ENCODE measurements around the gene EP400.

EP400 gene

GRCh38 chr12:131990066-131990979 is 40.6 kb downstream of the EP400 start:
- DNase-seq: no peak

- DNase-seq: no peak
Measured at GRCh38 chr12:131990980-131991305, 41.2 kb downstream of the EP400 start.

GRCh38 chr12:131991816-131992430 is 42.2 kb downstream of the EP400 start:
- no peak for DNase-seq

GRCh38 chr12:131994589-131994988 is 44.8 kb downstream of the EP400 start:
- no peak for DNase-seq

- no peak for DNase-seq
Measured at GRCh38 chr12:132000286-132000872, 50.6 kb downstream of the EP400 start.

- DNase-seq: no peak
Measured at GRCh38 chr12:132003846-132004245, 54.1 kb downstream of the EP400 start.

- DNase-seq: no peak
Measured at GRCh38 chr12:132004946-132005345, 55.2 kb downstream of the EP400 start.

- DNase-seq: no peak
Measured at GRCh38 chr12:132006056-132006680, 56.4 kb downstream of the EP400 start.

- DNase-seq: no peak
Measured at GRCh38 chr12:132007041-132007440, 57.3 kb downstream of the EP400 start.

- no peak for DNase-seq
Measured at GRCh38 chr12:132009336-132009859, 59.7 kb downstream of the EP400 start.

GRCh38 chr12:132012919-132013568 is 63.3 kb downstream of the EP400 start:
- no peak for DNase-seq

- no peak for DNase-seq
Measured at GRCh38 chr12:132014092-132014914, 64.6 kb downstream of the EP400 start.

- no peak for DNase-seq
Measured at GRCh38 chr12:132014915-132015280, 65.2 kb downstream of the EP400 start.

- no peak for DNase-seq
Measured at GRCh38 chr12:132015686-132016430, 66.1 kb downstream of the EP400 start.

- no peak for DNase-seq
Measured at GRCh38 chr12:132018193-132018916, 68.6 kb downstream of the EP400 start.

GRCh38 chr12:132019891-132020290 is 70.1 kb downstream of the EP400 start:
- DNase-seq: no peak

- no peak for DNase-seq
Measured at GRCh38 chr12:132020292-132020691, 70.5 kb downstream of the EP400 start.

GRCh38 chr12:132021031-132021871 is 71.5 kb downstream of the EP400 start:
- DNase-seq: no peak

- no peak for DNase-seq
Measured at GRCh38 chr12:132021965-132022364, 72.2 kb downstream of the EP400 start.

All from midbrain (tissue), 1 donor.